ENCODE data around the gene E2F8. TPM values are rescaled to one million over a fixed set of nuclear protein-coding genes. Genes with fewer than 3 reads are reported as not detected.

The E2F8 gene
- total RNA-seq, 3 donors from 2014 or later (not counting 1 experiment from before 2014, with no cell fraction given), result 0.38 to 0.54 (median 0.42) TPM

- 83% methylated on average over 2 of the region's 2 CpGs for WGBS (ENCODE audit: insufficient coverage)
- TF ChIP-seq CTCF (IDR thresholded peaks at IDR 0.05), result no peak
- Histone ChIP-seq H3K4me1 (ENCODE audit: control insufficient read depth, insufficient read depth, low read length) (no peaks in the 10 kb centered on the region), H3K27me3 (ENCODE audit: control insufficient read depth, insufficient read depth, low read length) (no peaks in the 10 kb centered on the region), H3K9me3 (ENCODE audit: control insufficient read depth, insufficient read depth, low read length) (no peaks in the 10 kb centered on the region), H3K27ac (ENCODE audit: low read length) (no peak overlapping the region), H3K4me3 (ENCODE audit: low read length) (no peak overlapping the region), H3K36me3 (ENCODE audit: control insufficient read depth, insufficient read depth, low read length) (no peaks in the 10 kb centered on the region)
- H3K36me3 Mint-ChIP-seq, result no peaks in the 10 kb centered on the region
- H3K4me3 Mint-ChIP-seq, result no peak overlapping the region
- H3K27me3 Mint-ChIP-seq (ENCODE audit: low read depth in 2 of 2), result no peaks in the 10 kb centered on the region
- intact Hi-C loops (cut with micrococcal nuclease), result no loop called here
- no peak for ATAC-seq
- H3K27ac Mint-ChIP-seq, result no peak overlapping the region
- H3K9me3 Mint-ChIP-seq, result no peaks in the 10 kb centered on the region
- no peak for DNase-seq
- H3K4me1 Mint-ChIP-seq, result no peaks in the 10 kb centered on the region
Observed at GRCh38 chr11:19193916-19194315, 46.8 kb downstream of the E2F8 start.

GRCh38 chr11:19191530-19192169 is 49.1 kb downstream of the E2F8 start:
- H3K27me3 ChIP-seq (ENCODE audit: control insufficient read depth, insufficient read depth, low read length), result no peaks in the 10 kb centered on the region
- H3K36me3 Mint-ChIP-seq, result no peaks in the 10 kb centered on the region
- WGBS (ENCODE audit: insufficient coverage), result 92% methylated on average over 7 of the region's 7 CpGs
- no peaks in the 10 kb centered on the region for H3K36me3 ChIP-seq (ENCODE audit: control insufficient read depth, insufficient read depth, low read length)
- no peaks in the 10 kb centered on the region for H3K4me1 Mint-ChIP-seq
- intact Hi-C loops (cut with micrococcal nuclease), result no loop called here
- DNase-seq (no peak), ATAC-seq (no peak)
- no peak overlapping the region for H3K4me3 ChIP-seq (ENCODE audit: low read length)
- H3K27ac ChIP-seq (ENCODE audit: low read length), result no peak overlapping the region
- H3K4me3 Mint-ChIP-seq, result no peak overlapping the region
- no peak for TF ChIP-seq CTCF (IDR thresholded peaks at IDR 0.05)
- no peaks in the 10 kb centered on the region for H3K4me1 ChIP-seq (ENCODE audit: control insufficient read depth, insufficient read depth, low read length)
- H3K9me3 Mint-ChIP-seq, result no peaks in the 10 kb centered on the region
- H3K9me3 ChIP-seq (ENCODE audit: control insufficient read depth, insufficient read depth, low read length), result no peaks in the 10 kb centered on the region
- H3K27ac Mint-ChIP-seq, result no peak overlapping the region
- no peaks in the 10 kb centered on the region for H3K27me3 Mint-ChIP-seq (ENCODE audit: low read depth in 2 of 2)

GRCh38 chr11:19187833-19188258 is 52.9 kb downstream of the E2F8 start:
- WGBS (ENCODE audit: insufficient coverage), result 93% methylated on average over 9 of the region's 9 CpGs
- TF ChIP-seq CTCF (IDR thresholded peaks at IDR 0.05), result no peak
- Histone ChIP-seq H3K4me1 (ENCODE audit: control insufficient read depth, insufficient read depth, low read length) (no peaks in the 10 kb centered on the region), H3K36me3 (ENCODE audit: control insufficient read depth, insufficient read depth, low read length) (no peaks in the 10 kb centered on the region), H3K27ac (ENCODE audit: low read length) (no peak overlapping the region), H3K9me3 (ENCODE audit: control insufficient read depth, insufficient read depth, low read length) (no peaks in the 10 kb centered on the region), H3K4me3 (ENCODE audit: low read length) (no peak overlapping the region), H3K27me3 (ENCODE audit: control insufficient read depth, insufficient read depth, low read length) (no peaks in the 10 kb centered on the region)
- DNase-seq (no peak), ATAC-seq (no peak)
- Mint-ChIP-seq H3K4me3 (no peak overlapping the region), H3K4me1 (no peaks in the 10 kb centered on the region), H3K9me3 (no peaks in the 10 kb centered on the region), H3K27me3 (ENCODE audit: low read depth in 2 of 2) (no peaks in the 10 kb centered on the region), H3K27ac (no peak overlapping the region), H3K36me3 (no peaks in the 10 kb centered on the region)
- intact Hi-C loops (cut with micrococcal nuclease), result no loop called here
